ENCODE measurements around the gene HMX3.

The HMX3 gene

DNA sequence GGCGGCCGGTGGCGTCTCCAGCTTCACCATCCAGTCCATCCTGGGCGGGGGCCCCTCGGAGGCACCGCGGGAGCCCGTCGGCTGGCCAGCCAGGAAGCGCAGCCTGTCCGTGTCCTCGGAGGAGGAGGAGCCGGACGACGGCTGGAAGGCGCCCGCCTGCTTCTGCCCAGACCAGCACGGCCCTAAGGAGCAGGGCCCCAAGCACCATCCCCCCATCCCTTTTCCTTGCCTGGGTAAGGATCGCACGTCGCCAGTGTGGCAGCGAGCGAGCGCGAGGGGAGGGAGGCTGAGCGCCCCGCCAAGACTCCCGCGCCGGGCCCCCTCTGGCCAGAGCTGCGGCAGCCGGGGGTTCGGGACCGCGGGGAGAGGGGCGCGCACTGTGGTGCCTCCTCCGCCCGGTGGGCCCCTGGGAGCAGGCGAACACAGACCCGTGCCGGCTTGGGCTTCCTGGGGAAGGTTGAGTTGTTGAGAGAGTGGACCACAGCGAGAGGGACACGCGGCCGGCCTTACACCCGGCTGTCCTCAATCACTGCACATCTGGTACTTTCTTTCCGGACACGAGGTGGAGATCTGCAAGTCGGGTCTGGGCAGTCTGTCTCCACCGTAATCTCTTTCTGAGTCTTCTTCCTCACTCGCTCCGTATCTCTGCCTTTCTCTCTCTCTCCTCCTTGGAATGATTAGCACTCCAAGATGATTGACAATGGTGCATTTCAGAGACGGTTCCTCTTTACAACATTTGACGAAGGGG is 12.8 kb downstream of the HMX3 start:
- no peaks in the 10 kb centered on the region; the same call in 1 of the 2 replicates for H3K36me3 ChIP-seq (ENCODE audit: low read length)
- no peaks in the 10 kb centered on the region for H3K9me3 ChIP-seq (ENCODE audit: insufficient read depth, low read length)
- H4K20me1 ChIP-seq (ENCODE audit: low read depth, low read length) = no peaks in the 10 kb centered on the region
- H2AFZ ChIP-seq (ENCODE audit: low read depth, low read length, severe bottlenecking) = no peak overlapping the region
- no peak overlapping the region for H3K27ac ChIP-seq (ENCODE audit: low read depth, low read length)
- H3K9me2 ChIP-seq (replicated peaks; ENCODE audit: insufficient read depth, low read length) = no peaks in the 10 kb centered on the region
- H3F3A ChIP-seq (ENCODE audit: insufficient read depth) = no peaks in the 10 kb centered on the region
- H3K4me2 ChIP-seq (ENCODE audit: low read depth, low read length, poor library complexity, severe bottlenecking) = no peak overlapping the region
- TF ChIP-seq EZH2phosphoT487 (conservative IDR thresholded peaks at IDR 0.05; ENCODE audit: low read length) = no peak
- TF ChIP-seq, protein P1, sequence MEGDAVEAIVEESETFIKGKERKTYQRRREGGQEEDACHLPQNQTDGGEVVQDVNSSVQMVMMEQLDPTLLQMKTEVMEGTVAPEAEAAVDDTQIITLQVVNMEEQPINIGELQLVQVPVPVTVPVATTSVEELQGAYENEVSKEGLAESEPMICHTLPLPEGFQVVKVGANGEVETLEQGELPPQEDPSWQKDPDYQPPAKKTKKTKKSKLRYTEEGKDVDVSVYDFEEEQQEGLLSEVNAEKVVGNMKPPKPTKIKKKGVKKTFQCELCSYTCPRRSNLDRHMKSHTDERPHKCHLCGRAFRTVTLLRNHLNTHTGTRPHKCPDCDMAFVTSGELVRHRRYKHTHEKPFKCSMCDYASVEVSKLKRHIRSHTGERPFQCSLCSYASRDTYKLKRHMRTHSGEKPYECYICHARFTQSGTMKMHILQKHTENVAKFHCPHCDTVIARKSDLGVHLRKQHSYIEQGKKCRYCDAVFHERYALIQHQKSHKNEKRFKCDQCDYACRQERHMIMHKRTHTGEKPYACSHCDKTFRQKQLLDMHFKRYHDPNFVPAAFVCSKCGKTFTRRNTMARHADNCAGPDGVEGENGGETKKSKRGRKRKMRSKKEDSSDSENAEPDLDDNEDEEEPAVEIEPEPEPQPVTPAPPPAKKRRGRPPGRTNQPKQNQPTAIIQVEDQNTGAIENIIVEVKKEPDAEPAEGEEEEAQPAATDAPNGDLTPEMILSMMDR (IDR thresholded peaks at IDR 0.05; ENCODE audit: insufficient read depth, low read length, poor library complexity, severe bottlenecking) = no peak
- no peak overlapping the region for H3K4me3 ChIP-seq (ENCODE audit: insufficient read depth, low read length, poor library complexity, severe bottlenecking)
- no peak overlapping the region for H3K9ac ChIP-seq (ENCODE audit: low read length)
- H3K27me3 ChIP-seq (ENCODE audit: low read length) = no peaks in the 10 kb centered on the region
- no peaks in the 10 kb centered on the region for H3K79me2 ChIP-seq (ENCODE audit: insufficient read depth, low read length)

DNA sequence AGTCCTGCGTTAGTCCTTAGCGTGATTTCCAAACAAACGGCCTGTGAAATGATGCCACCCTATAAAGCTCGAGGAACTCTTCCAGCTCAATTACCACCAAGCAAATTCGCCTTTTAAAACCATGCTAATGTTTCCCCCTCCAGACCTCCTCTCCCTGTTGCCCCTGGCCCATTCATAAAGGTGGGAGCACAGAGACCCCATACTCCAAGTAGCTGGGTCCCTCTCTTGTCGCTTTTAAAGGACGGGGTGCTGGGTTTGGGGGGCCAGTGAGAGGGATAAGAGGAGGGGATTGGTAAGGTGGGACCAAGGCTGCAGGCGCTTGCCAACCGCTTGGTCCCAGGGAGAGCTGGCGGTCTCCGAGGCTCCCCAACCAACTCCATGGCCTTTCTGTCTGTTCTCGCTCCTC is 13.4 kb downstream of the HMX3 start:
- TF ChIP-seq, protein P1 (IDR thresholded peaks at IDR 0.05; ENCODE audit: insufficient read depth, low read length, poor library complexity, severe bottlenecking) = no peak
- TF ChIP-seq EZH2phosphoT487 (conservative IDR thresholded peaks at IDR 0.05; ENCODE audit: low read length) = no peak
- Histone ChIP-seq H4K20me1 (ENCODE audit: low read depth, low read length) (no peaks in the 10 kb centered on the region), H3K4me3 (ENCODE audit: insufficient read depth, low read length, poor library complexity, severe bottlenecking) (no peak overlapping the region), H3K9ac (ENCODE audit: low read length) (no peak overlapping the region), H3K4me2 (ENCODE audit: low read depth, low read length, poor library complexity, severe bottlenecking) (no peak overlapping the region), H3K36me3 (ENCODE audit: low read length) (no peaks in the 10 kb centered on the region; the same call in 1 of the 2 replicates), H3K27me3 (ENCODE audit: low read length) (no peaks in the 10 kb centered on the region), H3K27ac (ENCODE audit: low read depth, low read length) (no peak overlapping the region), H3K9me3 (ENCODE audit: insufficient read depth, low read length) (no peaks in the 10 kb centered on the region), H2AFZ (ENCODE audit: low read depth, low read length, severe bottlenecking) (no peak overlapping the region), H3K79me2 (ENCODE audit: insufficient read depth, low read length) (no peaks in the 10 kb centered on the region), H3F3A (ENCODE audit: insufficient read depth) (no peaks in the 10 kb centered on the region), H3K9me2 (replicated peaks; ENCODE audit: insufficient read depth, low read length) (no peaks in the 10 kb centered on the region)

DNA sequence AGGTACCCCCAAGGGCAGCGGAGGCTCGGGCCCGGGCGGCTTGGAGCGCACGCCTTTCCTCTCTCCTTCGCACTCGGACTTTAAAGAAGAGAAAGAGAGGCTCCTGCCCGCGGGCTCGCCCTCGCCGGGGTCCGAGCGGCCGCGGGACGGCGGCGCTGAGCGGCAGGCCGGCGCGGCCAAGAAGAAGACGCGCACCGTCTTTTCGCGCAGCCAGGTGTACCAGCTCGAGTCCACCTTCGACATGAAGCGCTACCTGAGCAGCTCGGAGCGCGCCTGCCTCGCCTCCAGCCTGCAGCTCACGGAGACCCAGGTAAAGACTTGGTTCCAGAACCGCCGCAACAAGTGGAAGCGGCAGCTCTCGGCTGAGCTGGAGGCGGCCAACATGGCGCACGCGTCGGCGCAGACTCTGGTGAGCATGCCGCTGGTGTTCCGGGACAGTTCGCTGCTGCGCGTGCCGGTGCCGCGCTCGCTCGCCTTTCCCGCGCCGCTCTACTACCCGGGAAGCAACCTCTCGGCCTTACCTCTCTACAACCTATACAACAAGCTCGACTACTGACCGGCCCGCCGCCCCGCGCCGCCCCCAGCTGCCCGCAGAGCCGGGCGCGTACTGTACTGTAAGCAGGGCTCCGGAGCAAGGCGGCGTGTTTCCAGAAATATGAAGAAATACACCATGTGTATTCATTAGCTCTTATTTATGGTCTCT is 13.9 kb downstream of the HMX3 start:
- TF ChIP-seq EZH2phosphoT487 (conservative IDR thresholded peaks at IDR 0.05; ENCODE audit: low read length) = no peak
- TF ChIP-seq, protein P1 (IDR thresholded peaks at IDR 0.05; ENCODE audit: insufficient read depth, low read length, poor library complexity, severe bottlenecking) = no peak
- H3K4me3 ChIP-seq (ENCODE audit: insufficient read depth, low read length, poor library complexity, severe bottlenecking) = no peak overlapping the region
- no peaks in the 10 kb centered on the region; the same call in 1 of the 2 replicates for H3K36me3 ChIP-seq (ENCODE audit: low read length)
- H3K79me2 ChIP-seq (ENCODE audit: insufficient read depth, low read length) = peaks cover 5% of the 10 kb centered on the region
- H3K9me3 ChIP-seq (ENCODE audit: insufficient read depth, low read length) = no peaks in the 10 kb centered on the region
- no peaks in the 10 kb centered on the region for H3F3A ChIP-seq (ENCODE audit: insufficient read depth)
- H3K9me2 ChIP-seq (replicated peaks; ENCODE audit: insufficient read depth, low read length) = no peaks in the 10 kb centered on the region
- no peak overlapping the region for H3K27ac ChIP-seq (ENCODE audit: low read depth, low read length)
- no peaks in the 10 kb centered on the region for H4K20me1 ChIP-seq (ENCODE audit: low read depth, low read length)
- H3K27me3 ChIP-seq (ENCODE audit: low read length) = no peaks in the 10 kb centered on the region
- no peak overlapping the region for H3K9ac ChIP-seq (ENCODE audit: low read length)
- H2AFZ ChIP-seq (ENCODE audit: low read depth, low read length, severe bottlenecking) = no peak overlapping the region
- H3K4me2 ChIP-seq (ENCODE audit: low read depth, low read length, poor library complexity, severe bottlenecking) = no peak overlapping the region
